GM10847 (cell line): Measurements from ENCODE around the gene GHDC.
A peak's percentile ranks its signal among the peaks of the same experiment; 100 is the strongest.

Source experiments
- POLR2A ChIP-seq: IDR thresholded peaks from 2 replicates; pipeline ENCODE4 v1.6.1; 2011; ENCODE audit not compliant: insufficient read length; ENCODE audit errors: extremely low read depth

The GHDC gene

GRCh38 chr17:42193969-42194899 lies at the start of gene GHDC:
Gene GHDC (minus strand): TSS chr17:42194494. CDS start chr17:42193581, 913 bp downstream.
- peak; percentile 48 for TF ChIP-seq POLR2A

- no peak for TF ChIP-seq POLR2A
Measured at GRCh38 chr17:42243493-42243982, 49.2 kb upstream of the GHDC start.

- TF ChIP-seq POLR2A, result no peak
Measured at GRCh38 chr17:42241871-42242270, 47.6 kb upstream of the GHDC start.

GRCh38 chr17:42240201-42240600 lies 45.9 kb upstream of the GHDC start:
- no peak for TF ChIP-seq POLR2A

GRCh38 chr17:42236760-42237159 lies 42.5 kb upstream of the GHDC start:
- no peak for TF ChIP-seq POLR2A

- no peak for TF ChIP-seq POLR2A
Measured at GRCh38 chr17:42233994-42234393, 39.7 kb upstream of the GHDC start.

GRCh38 chr17:42233156-42233555 lies 38.9 kb upstream of the GHDC start:
- no peak for TF ChIP-seq POLR2A

- no peak for TF ChIP-seq POLR2A
Measured at GRCh38 chr17:42230225-42230624, 35.9 kb upstream of the GHDC start.

GRCh38 chr17:42227849-42228700 lies 33.8 kb upstream of the GHDC start:
- TF ChIP-seq POLR2A, result no peak

- no peak for TF ChIP-seq POLR2A
Measured at GRCh38 chr17:42225646-42226045, 31.4 kb upstream of the GHDC start.

GRCh38 chr17:42224651-42225050 lies 30.4 kb upstream of the GHDC start:
- no peak for TF ChIP-seq POLR2A

GRCh38 chr17:42221886-42222745 lies 27.8 kb upstream of the GHDC start:
- no peak for TF ChIP-seq POLR2A

GRCh38 chr17:42214156-42214555 lies 19.9 kb upstream of the GHDC start:
- no peak for TF ChIP-seq POLR2A

GRCh38 chr17:42212382-42212781 lies 18.1 kb upstream of the GHDC start:
- TF ChIP-seq POLR2A, result no peak

GRCh38 chr17:42210046-42210445 lies 15.8 kb upstream of the GHDC start:
- no peak for TF ChIP-seq POLR2A
